Mesendoderm (in vitro differentiated cells): Measurements from ENCODE around the gene ZNF253.
"Not testable (repeated sequence)": the region's sequence is repeated elsewhere in the genome, so short reads cannot be mapped to it uniquely, and the experiment has no call there.

Experiments used
- DNase-seq: peaks from one replicate; pipeline ENCODE4 v3.0.0; 2013
- H2AK5ac ChIP-seq: 2 replicates; pipeline ENCODE4 v1.6.1; 2013; ENCODE audit warnings: low read length, inconsistent platforms
- H2BK120ac ChIP-seq: 2 replicates; pipeline ENCODE4 v1.6.1; 2013; ENCODE audit warnings: low read depth, mild to moderate bottlenecking, low read length, moderate library complexity, mixed read lengths
- H2BK15ac ChIP-seq: replicated peaks from 2 replicates; pipeline ENCODE4 v1.6.1; 2013; ENCODE audit warnings: low read depth, mild to moderate bottlenecking, moderate library complexity
- H2BK5ac ChIP-seq: 2 replicates; pipeline ENCODE4 v1.6.1; 2013; ENCODE audit warnings: low read length, inconsistent platforms
- H3K18ac ChIP-seq: 2 replicates; pipeline ENCODE4 v1.6.1; 2013; ENCODE audit warnings: mild to moderate bottlenecking, low read length, mixed read lengths
- H3K23ac ChIP-seq: one replicate; pipeline ENCODE4 v1.6.1; 2013; ENCODE audit warnings: low read length
- H3K27ac ChIP-seq: 2 replicates; pipeline ENCODE4 v1.5.1; 2013; ENCODE audit warnings: low read depth, mild to moderate bottlenecking, inconsistent platforms, low read length, moderate library complexity
- H3K27me3 ChIP-seq: 2 replicates; pipeline ENCODE4 v1.6.1; 2013; ENCODE audit warnings: low read length, control low read depth, mild to moderate bottlenecking, inconsistent platforms; ENCODE audit not compliant: insufficient read depth, poor library complexity
- H3K36me3 ChIP-seq: 2 replicates; pipeline ENCODE4 v1.6.1; 2013; ENCODE audit warnings: low read length, inconsistent platforms; ENCODE audit not compliant: control insufficient read depth, insufficient read depth
- H3K4ac ChIP-seq: one replicate; pipeline ENCODE4 v1.6.1; 2013; ENCODE audit warnings: low read depth, mild to moderate bottlenecking, low read length, moderate library complexity
- H3K4me1 ChIP-seq: 2 replicates; pipeline ENCODE4 v1.6.1; 2013; ENCODE audit warnings: low read depth, low read length, inconsistent platforms; ENCODE audit not compliant: control insufficient read depth
- H3K4me2 ChIP-seq: 2 replicates; pipeline ENCODE4 v1.6.1; 2013; ENCODE audit warnings: low read length
- H3K4me3 ChIP-seq: 2 replicates; pipeline ENCODE4 v1.5.1; 2013; ENCODE audit warnings: mild to moderate bottlenecking, low read length
- H3K56ac ChIP-seq: one replicate; pipeline ENCODE4 v1.6.1; 2013; ENCODE audit warnings: low read length
- H3K79me1 ChIP-seq: 2 replicates; pipeline ENCODE4 v1.6.1; 2013; ENCODE audit warnings: low read length, inconsistent platforms
- H3K79me2 ChIP-seq: 2 replicates; pipeline ENCODE4 v1.6.1; 2013; ENCODE audit warnings: mild to moderate bottlenecking, low read length; ENCODE audit not compliant: control insufficient read depth, insufficient read depth
- H3K9ac ChIP-seq: 2 replicates; pipeline ENCODE4 v1.6.1; 2013; ENCODE audit warnings: low read length, inconsistent platforms
- H4K5ac ChIP-seq: one replicate; pipeline ENCODE4 v1.6.1; 2013; ENCODE audit warnings: low read length
- H4K8ac ChIP-seq: one replicate; pipeline ENCODE4 v1.6.1; 2013; ENCODE audit warnings: low read depth, mild to moderate bottlenecking, control low read depth, low read length, moderate library complexity
- WGBS: extraction: QIAGEN DNeasy Blood & Tissue Kit; methylation state at CpG from one replicate; pipeline ENCODE4 v1.1.7; 2013; ENCODE audit warnings: low lambda C conversion rate, missing lambda C conversion rate; ENCODE audit not compliant: insufficient coverage; ENCODE audit errors: extremely low coverage; 5-methylcytosine and 5-hydroxymethylcytosine counted together

The ZNF253 gene

DNA sequence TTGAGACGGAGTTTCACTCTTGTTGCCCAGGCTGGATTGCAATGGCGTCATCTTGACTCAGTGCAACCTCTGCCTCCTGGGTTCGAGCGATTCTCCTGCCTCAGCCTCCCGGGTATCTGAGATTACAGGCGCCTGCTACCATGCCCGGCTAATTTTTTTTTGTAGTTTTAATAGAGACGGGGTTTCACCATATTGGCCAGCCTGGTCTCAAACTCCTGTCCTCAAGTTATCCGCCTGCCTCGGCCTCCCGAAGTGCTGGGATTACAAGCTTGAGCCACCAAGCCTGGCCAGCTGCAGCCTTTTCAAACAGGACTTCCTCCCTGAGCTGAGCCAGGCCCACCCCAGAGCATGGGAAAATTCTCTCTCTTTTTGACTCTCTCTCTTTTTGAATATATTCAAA is 43.7 kb upstream of the ZNF253 start:
- H4K5ac ChIP-seq, H4K8ac ChIP-seq, DNase-seq, H3K79me1 ChIP-seq, H3K36me3 ChIP-seq, H3K27me3 ChIP-seq, H2BK120ac ChIP-seq, H3K27ac ChIP-seq, H2AK5ac ChIP-seq, H3K4me3 ChIP-seq, H3K4me2 ChIP-seq, H3K4ac ChIP-seq, H2BK5ac ChIP-seq, H3K18ac ChIP-seq, H3K23ac ChIP-seq, H3K4me1 ChIP-seq, H2BK15ac ChIP-seq: not testable (repeated sequence)
- no CpG with 5 or more reads among the region's 11 CpGs for WGBS
- Histone ChIP-seq H3K56ac (peak overlapping the region; percentile 57), H3K79me2 (peaks cover 14% of the 10 kb centered on the region), H3K9ac (peak overlapping the region; percentile 47)

DNA sequence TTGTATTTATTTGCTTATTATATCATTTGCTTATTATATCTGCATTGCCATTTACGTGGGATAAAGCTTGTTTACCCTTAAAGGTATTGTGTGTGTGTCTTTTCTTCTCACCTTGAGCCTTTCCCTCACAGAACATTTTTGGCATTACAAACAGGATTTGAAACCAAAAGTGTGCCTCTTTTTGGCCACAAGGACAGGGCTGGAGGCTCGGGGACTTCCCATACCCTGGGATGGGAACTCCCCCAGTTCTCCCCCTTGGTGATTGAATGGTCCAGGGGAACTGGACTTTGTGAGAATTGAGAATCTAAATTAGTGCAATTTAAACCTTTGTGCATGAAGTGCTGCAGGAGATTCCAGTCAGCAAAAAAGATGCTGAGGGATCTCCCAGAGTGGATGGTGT is 41.8 kb upstream of the ZNF253 start:
- Histone ChIP-seq H3K27me3 (no peaks in the 10 kb centered on the region), H3K4ac (no peak overlapping the region), H3K23ac (no peak overlapping the region), H2AK5ac (no peak overlapping the region), H3K79me2 (peaks cover 10% of the 10 kb centered on the region), H3K4me2 (no peak overlapping the region), H3K36me3 (no peaks in the 10 kb centered on the region), H3K79me1 (peaks cover 2% of the 10 kb centered on the region), H3K18ac (no peak overlapping the region), H2BK15ac (no peak overlapping the region), H3K27ac (no peak overlapping the region), H3K9ac (no peak overlapping the region), H2BK120ac (no peak overlapping the region), H3K56ac (no peak overlapping the region), H4K8ac (no peak overlapping the region), H3K4me1 (no peaks in the 10 kb centered on the region), H3K4me3 (no peak overlapping the region), H2BK5ac (no peak overlapping the region), H4K5ac (no peak overlapping the region)
- no CpG with 5 or more reads among the region's 2 CpGs for WGBS
- no peak for DNase-seq

DNA sequence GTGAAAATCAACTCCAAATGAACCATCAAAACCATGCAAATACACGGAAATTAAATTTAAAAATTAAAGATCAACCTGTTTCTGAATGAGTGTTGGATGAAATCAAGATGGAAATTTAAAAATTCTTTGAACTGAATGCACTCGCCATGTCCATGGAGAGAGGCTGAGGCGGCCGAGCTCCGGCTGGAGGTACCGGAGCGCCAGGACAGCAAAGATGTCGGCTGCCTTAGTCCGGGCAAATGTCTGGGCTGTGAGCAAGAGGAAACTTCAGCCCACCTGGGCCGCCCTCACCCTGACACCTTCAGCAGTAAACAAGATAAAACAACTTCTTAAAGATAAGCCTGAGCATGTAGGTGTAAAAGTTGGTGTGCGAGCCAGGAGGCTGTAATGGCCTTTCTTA is 38.8 kb upstream of the ZNF253 start:
- H3K4me3 ChIP-seq, result no peak overlapping the region
- H3K18ac ChIP-seq, result no peak overlapping the region
- H3K4me2 ChIP-seq, result no peak overlapping the region

DNA sequence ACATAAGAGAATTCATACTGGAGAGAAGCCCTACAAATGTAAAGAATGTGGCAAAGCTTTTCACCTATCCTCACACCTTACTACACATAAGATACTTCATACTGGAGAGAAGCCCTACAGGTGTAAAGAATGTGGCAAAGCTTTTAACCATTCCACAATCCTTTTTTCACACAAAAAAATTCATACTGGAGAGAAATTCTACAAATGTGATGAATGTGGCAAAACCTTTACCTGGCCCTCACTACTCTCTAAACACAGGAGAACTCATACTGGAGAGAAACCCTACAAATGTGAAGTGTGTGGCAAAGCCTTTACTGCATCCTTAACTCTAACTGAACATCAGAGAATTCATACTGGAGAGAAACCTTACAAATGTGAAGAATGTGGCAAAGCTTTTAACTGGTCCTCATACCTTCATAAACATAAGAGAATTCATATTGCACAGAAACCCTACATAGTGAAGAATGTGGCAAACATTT is 30.1 kb upstream of the ZNF253 start:
- Histone ChIP-seq H3K4me2 (no peak overlapping the region), H3K9ac (no peak overlapping the region), H4K5ac (no peak overlapping the region), H2BK120ac (no peak overlapping the region), H4K8ac (no peak overlapping the region), H2BK5ac (no peak overlapping the region), H3K23ac (no peak overlapping the region), H3K4me1 (no peaks in the 10 kb centered on the region), H3K27me3 (no peaks in the 10 kb centered on the region), H3K79me1 (no peaks in the 10 kb centered on the region), H3K18ac (no peak overlapping the region), H3K4me3 (no peak overlapping the region), H3K79me2 (no peaks in the 10 kb centered on the region), H3K27ac (no peak overlapping the region), H3K36me3 (no peaks in the 10 kb centered on the region), H3K56ac (no peak overlapping the region), H2AK5ac (no peak overlapping the region), H2BK15ac (no peak overlapping the region), H3K4ac (no peak overlapping the region)
- DNase-seq, result no peak

More for the DNA sequence above, 38.8 kb upstream of the ZNF253 start:
- Histone ChIP-seq H2BK120ac (no peak overlapping the region), H3K4ac (no peak overlapping the region), H2AK5ac (no peak overlapping the region), H3K79me1 (no peaks in the 10 kb centered on the region), H2BK5ac (no peak overlapping the region), H4K5ac (no peak overlapping the region), H3K79me2 (no peaks in the 10 kb centered on the region), H3K56ac (no peak overlapping the region), H3K9ac (no peak overlapping the region), H3K27me3 (no peaks in the 10 kb centered on the region), H2BK15ac (no peak overlapping the region), H3K4me1 (no peaks in the 10 kb centered on the region), H4K8ac (no peak overlapping the region), H3K27ac (no peak overlapping the region), H3K23ac (no peak overlapping the region), H3K36me3 (no peaks in the 10 kb centered on the region)
- no peak for DNase-seq
- whole genome bisulfite sequencing, result no CpG with 5 or more reads among the region's 11 CpGs

GRCh38 chr19:19847781-19848180 is 17.9 kb upstream of the ZNF253 start:
- Histone ChIP-seq H3K4me3 (no peak overlapping the region), H3K4me2 (no peak overlapping the region), H3K18ac (no peak overlapping the region), H3K27ac (no peak overlapping the region), H2BK15ac (no peak overlapping the region), H3K23ac (no peak overlapping the region), H4K8ac (no peak overlapping the region), H2BK120ac (no peak overlapping the region), H3K4ac (no peak overlapping the region), H3K36me3 (no peaks in the 10 kb centered on the region), H3K9ac (no peak overlapping the region), H3K79me2 (no peaks in the 10 kb centered on the region), H2BK5ac (no peak overlapping the region), H3K56ac (no peak overlapping the region), H4K5ac (no peak overlapping the region), H2AK5ac (no peak overlapping the region), H3K27me3 (no peaks in the 10 kb centered on the region), H3K79me1 (no peaks in the 10 kb centered on the region), H3K4me1 (no peaks in the 10 kb centered on the region)
- DNase-seq, result no peak
- WGBS, result no CpG with 5 or more reads among the region's 12 CpGs

DNA sequence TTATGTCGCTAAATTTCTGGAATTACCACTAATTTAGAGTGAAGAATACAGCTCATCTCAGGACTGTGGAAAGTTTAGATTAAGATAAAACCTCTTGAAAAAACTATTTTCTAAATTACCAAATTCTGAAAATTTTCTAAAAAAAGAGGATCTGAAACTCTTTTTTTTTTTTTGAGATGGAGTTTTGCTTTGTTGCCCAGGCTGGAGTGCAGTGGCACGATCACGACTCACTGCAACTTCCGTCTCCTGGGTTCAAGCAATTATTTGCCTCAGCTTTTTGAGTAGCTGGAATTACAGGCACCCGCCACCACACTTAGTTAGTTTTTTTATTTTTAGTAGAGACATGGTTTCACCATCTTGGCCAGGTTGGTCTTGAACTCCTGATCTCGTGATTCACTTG is 16.6 kb upstream of the ZNF253 start:
- H3K27me3 ChIP-seq, result no peaks in the 10 kb centered on the region
- H3K36me3 ChIP-seq, result no peaks in the 10 kb centered on the region
- DNase-seq, result no peak
- no peak overlapping the region for H2BK15ac ChIP-seq
- no peak overlapping the region for H3K23ac ChIP-seq
- no peak overlapping the region for H4K8ac ChIP-seq
- no peak overlapping the region for H3K56ac ChIP-seq
- WGBS, result no CpG with 5 or more reads among the region's 6 CpGs
- H3K4me1 ChIP-seq, result no peaks in the 10 kb centered on the region
- H3K4me2 ChIP-seq, result no peak overlapping the region
- no peak overlapping the region for H2AK5ac ChIP-seq
- H4K5ac ChIP-seq, result no peak overlapping the region
- no peaks in the 10 kb centered on the region for H3K79me2 ChIP-seq
- no peak overlapping the region for H3K9ac ChIP-seq
- no peaks in the 10 kb centered on the region for H3K79me1 ChIP-seq
- no peak overlapping the region for H3K4me3 ChIP-seq
- no peak overlapping the region for H2BK120ac ChIP-seq
- H3K18ac ChIP-seq, result no peak overlapping the region
- no peak overlapping the region for H2BK5ac ChIP-seq
- H3K27ac ChIP-seq, result no peak overlapping the region
- no peak overlapping the region for H3K4ac ChIP-seq
